Tibial nerve (tissue), 3 donors: ENCODE data around the gene NEB.

Experiments used
- POLR2A ChIP-seq, 2 donors: fragments of 450-650 bp; IDR thresholded peaks; one replicate each; pipeline ENCODE4 v1.6.1; 2017; ENCODE audit warnings: antibody characterized with exemption in 2 of 2, mild to moderate bottlenecking in 2 of 2, moderate library complexity in 2 of 2
- TF ChIP-seq, protein P1 (sequence below), 5 experiments: fragments of 200-600 bp in 3 of 5; fragments of 450-650 bp in 2 of 5; sonication (generic) in 3 of 5; IDR thresholded peaks; one replicate each; pipeline ENCODE4 v1.5.1; 2016 to 2019; ENCODE audit warnings: antibody characterized with exemption in 5 of 5, mild to moderate bottlenecking in 3 of 5, moderate library complexity in 2 of 5

DNA sequence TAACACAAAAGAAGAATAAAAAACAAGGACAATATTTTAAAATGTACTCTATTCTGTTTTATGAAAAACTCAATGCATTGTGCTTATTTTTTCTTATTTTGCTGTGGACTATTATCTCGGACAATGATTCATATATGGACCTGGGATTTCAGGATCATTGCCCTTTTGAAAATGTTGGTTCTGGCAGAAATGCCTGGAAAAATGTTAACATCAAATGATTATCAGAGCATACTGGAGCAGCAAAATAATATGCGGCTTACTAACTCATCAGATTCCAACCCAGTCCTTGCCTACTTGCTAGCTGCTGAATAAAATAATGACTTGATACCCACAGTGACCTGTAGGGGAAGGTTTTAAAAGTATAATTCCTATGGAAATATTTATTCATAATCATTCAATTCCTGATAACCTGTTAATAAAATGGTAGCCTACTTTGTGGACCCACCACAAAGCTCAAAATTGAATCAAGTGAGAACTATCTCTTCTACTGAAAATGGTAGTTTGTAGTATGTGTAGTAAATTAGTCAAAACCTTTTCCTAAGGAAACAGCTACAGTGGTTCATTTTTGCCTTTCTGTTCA is 117.4 kb downstream of the NEB start:
- TF ChIP-seq, protein P1, sequence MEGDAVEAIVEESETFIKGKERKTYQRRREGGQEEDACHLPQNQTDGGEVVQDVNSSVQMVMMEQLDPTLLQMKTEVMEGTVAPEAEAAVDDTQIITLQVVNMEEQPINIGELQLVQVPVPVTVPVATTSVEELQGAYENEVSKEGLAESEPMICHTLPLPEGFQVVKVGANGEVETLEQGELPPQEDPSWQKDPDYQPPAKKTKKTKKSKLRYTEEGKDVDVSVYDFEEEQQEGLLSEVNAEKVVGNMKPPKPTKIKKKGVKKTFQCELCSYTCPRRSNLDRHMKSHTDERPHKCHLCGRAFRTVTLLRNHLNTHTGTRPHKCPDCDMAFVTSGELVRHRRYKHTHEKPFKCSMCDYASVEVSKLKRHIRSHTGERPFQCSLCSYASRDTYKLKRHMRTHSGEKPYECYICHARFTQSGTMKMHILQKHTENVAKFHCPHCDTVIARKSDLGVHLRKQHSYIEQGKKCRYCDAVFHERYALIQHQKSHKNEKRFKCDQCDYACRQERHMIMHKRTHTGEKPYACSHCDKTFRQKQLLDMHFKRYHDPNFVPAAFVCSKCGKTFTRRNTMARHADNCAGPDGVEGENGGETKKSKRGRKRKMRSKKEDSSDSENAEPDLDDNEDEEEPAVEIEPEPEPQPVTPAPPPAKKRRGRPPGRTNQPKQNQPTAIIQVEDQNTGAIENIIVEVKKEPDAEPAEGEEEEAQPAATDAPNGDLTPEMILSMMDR (IDR thresholded peaks at IDR 0.05) = no peak
- TF ChIP-seq POLR2A (IDR thresholded peaks at IDR 0.05) = no peak
